SK-N-MC (cell line): Measurements from ENCODE around the gene KBTBD13.

Experiments
- DNase-seq: peaks from one replicate; pipeline ENCODE4 v3.0.0-alpha.2; 2011; ENCODE audit warnings: low read depth, low spot score
- H3K27ac ChIP-seq: fragments of 200-600 bp; sonication (generic); 2 replicates; pipeline ENCODE4 v1.5.1; 2016; ENCODE audit warnings: mixed run types
- H3K36me3 ChIP-seq: fragments of 200-600 bp; sonication (generic); 2 replicates; pipeline ENCODE4 v1.6.1; 2017; ENCODE audit warnings: antibody characterized with exemption, low read length, mixed read lengths; ENCODE audit not compliant: insufficient read depth
- H3K4me3 ChIP-seq: fragments of 200-600 bp; sonication (generic); 2 replicates; pipeline ENCODE4 v1.5.1; 2016
- H3K9ac ChIP-seq: fragments of 200-600 bp; sonication (generic); 2 replicates; pipeline ENCODE4 v1.8.0; 2017; ENCODE audit warnings: mixed run types, mixed read lengths; ENCODE audit not compliant: insufficient read length
- H3K9me3 ChIP-seq: fragments of 200-600 bp; sonication (generic); 2 replicates; pipeline ENCODE4 v1.6.1; 2017; ENCODE audit warnings: low read depth, mild to moderate bottlenecking, antibody characterized with exemption, low read length, moderate library complexity, mixed read lengths
- EZH2 ChIP-seq: fragments of 200-600 bp; sonication (generic); IDR thresholded peaks from one replicate; pipeline ENCODE4 v1.6.1; 2017; ENCODE audit warnings: antibody characterized with exemption
- FOXP2 ChIP-seq: optimal IDR thresholded peaks from 2 replicates; pipeline ENCODE3; 2011; ENCODE audit warnings: mild to moderate bottlenecking, moderate library complexity; ENCODE audit not compliant: insufficient read depth; ENCODE audit errors: extremely low read length, control extremely low read depth
- POLR2AphosphoS5 ChIP-seq: IDR thresholded peaks from 2 replicates; pipeline ENCODE4 v1.6.1; 2012; ENCODE audit warnings: mild to moderate bottlenecking, low read depth, low read length, borderline replicate concordance

Gene KBTBD13

DNA sequence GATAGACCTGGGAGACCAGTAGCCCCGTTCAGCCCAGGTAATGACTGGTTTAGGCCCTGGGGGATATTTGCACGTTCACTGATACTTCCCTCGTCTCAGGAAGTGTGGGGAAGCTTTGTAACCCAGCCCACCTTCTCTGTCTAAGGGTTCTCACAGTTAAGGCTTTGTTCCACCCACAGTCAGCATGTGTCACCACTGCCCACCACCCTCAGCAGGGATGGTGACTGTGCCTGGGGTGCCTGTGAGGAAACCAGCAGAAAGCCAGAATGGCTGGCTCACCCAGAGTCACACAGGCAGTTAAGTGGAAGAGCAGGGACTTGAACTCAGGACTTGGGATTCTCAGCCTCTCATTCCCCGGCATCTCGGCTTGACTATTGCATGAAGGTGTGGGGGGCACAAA, 5.2 kb downstream of the KBTBD13 start:
- Histone ChIP-seq H3K9ac (no peak overlapping the region), H3K4me3 (no peak overlapping the region), H3K27ac (no peak overlapping the region), H3K36me3 (no peaks in the 10 kb centered on the region), H3K9me3 (no peaks in the 10 kb centered on the region)
- no peak for DNase-seq
- TF ChIP-seq FOXP2 (no peak), POLR2AphosphoS5 (no peak), EZH2 (no peak)

- Histone ChIP-seq H3K27ac (no peak overlapping the region), H3K36me3 (no peaks in the 10 kb centered on the region), H3K9me3 (no peaks in the 10 kb centered on the region), H3K4me3 (no peak overlapping the region), H3K9ac (no peak overlapping the region)
- DNase-seq, result no peak
- TF ChIP-seq POLR2AphosphoS5 (no peak), EZH2 (no peak), FOXP2 (no peak)
Observed at GRCh38 chr15:65082303-65082953, 5.9 kb downstream of the KBTBD13 start.

- no peak overlapping the region for H3K9ac ChIP-seq
- H3K9me3 ChIP-seq, result no peaks in the 10 kb centered on the region
- DNase-seq, result no peak
- H3K27ac ChIP-seq, result no peak overlapping the region
- H3K4me3 ChIP-seq, result no peak overlapping the region
- TF ChIP-seq EZH2, result no peak
- no peak for TF ChIP-seq FOXP2
- TF ChIP-seq POLR2AphosphoS5, result no peak
- H3K36me3 ChIP-seq, result no peaks in the 10 kb centered on the region
Observed at GRCh38 chr15:65083262-65083701, 6.7 kb downstream of the KBTBD13 start.

DNA sequence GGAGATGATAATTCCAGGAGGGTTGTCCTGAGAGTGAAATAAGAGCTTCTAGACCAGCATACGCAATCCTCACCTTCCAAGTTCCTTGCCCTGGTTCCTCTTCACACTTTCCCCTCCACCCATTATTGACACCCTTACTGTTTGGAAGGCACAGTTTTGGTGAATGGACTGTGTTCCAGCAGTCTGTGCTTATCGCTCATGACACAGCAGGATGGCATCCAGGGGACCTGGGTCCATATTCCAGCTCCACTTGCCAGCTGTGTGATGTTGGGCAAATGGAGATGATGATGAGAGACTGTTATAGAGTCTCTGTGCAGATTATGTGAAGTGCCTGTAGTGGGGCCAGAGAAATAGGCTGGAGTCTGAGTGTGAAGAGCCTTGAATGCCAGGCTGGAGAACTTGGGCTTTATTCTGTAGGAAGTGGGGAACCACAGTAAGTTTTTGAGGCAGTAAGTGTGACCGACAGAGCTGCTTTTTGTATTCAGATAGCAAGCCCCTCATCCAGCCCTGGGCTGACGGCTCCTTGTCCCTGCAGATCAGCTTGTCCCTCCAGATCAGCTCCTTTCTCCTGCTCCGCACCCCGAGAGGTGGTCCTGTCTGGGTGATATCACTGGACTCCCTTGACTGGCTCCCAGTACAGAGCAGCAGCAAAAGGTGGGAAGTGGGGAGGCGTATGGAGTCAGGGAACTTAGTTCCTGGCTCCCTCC, 8.1 kb downstream of the KBTBD13 start:
- no peak overlapping the region for H3K4me3 ChIP-seq
- H3K9ac ChIP-seq, result no peak overlapping the region
- no peak overlapping the region for H3K27ac ChIP-seq
- H3K9me3 ChIP-seq, result no peaks in the 10 kb centered on the region
- TF ChIP-seq POLR2AphosphoS5 (no peak), EZH2 (no peak), FOXP2 (no peak)
- no peak for DNase-seq
- no peaks in the 10 kb centered on the region for H3K36me3 ChIP-seq

DNA sequence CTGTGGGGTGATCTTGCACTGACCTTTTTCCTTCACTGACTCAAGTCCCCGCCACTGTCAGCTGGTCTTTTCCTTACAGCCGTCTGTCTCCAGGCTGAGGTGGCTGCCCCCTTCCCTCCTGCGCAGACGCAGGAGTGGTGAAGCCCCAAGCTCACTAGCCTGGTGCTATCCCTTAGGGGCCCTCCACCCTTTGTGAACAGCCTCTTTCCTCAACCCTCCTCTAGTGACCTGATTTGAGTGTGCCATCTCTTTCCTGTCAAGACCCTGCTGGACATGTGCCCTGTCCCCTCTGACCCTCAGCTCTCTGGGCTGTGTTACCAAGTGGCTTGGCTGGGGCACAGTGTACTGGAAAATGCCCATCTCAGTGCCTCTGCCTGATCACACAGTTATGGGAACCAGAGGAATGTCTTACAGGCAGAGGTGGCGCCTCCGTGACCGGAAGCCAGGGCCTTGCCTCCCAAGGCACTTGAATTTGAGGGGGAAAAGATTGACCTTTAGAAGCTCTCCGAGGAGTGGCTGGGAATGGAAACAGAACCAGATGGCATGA, 8.7 kb downstream of the KBTBD13 start:
- Histone ChIP-seq H3K27ac (no peak overlapping the region), H3K36me3 (no peaks in the 10 kb centered on the region), H3K9ac (no peak overlapping the region), H3K9me3 (no peaks in the 10 kb centered on the region), H3K4me3 (no peak overlapping the region)
- DNase-seq, result no peak
- no peak for TF ChIP-seq FOXP2

DNA sequence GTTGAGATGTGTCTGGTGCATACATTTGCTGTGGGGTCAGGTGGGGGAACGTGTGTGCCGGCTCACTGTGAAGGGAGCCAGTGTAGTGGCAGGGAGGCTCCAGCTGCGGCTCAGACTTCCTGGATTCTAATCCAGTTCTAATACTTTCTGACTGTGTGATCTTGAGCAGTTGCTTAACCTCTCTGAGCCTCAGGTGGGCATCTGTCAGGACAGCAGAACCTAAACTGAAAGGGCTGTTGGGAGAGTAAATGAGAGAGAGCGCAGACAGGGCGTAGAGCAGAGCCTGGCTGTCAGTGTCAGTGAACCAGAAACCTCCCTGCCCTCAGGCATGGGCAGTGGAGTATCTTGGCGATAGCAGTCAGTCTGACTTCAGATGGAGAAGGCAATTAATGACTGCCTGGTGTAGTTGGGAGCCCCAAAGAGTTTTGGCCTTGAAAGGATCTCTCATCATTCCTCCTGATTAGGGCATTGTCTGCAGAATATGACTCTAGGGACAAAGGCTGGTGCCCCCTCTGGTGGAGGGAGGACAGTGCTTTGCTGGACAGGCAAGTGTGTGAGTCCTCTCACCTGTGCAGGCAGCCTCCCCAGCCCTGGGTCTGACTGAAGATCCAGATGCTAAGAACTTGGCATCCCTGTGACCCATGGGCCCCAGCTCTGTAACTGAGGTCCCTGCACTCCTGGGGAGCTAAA, 9.6 kb downstream of the KBTBD13 start:
- DNase-seq, result no peak
- TF ChIP-seq POLR2AphosphoS5 (no peak), FOXP2 (no peak), EZH2 (no peak)
- no peak overlapping the region for H3K27ac ChIP-seq
- no peaks in the 10 kb centered on the region for H3K9me3 ChIP-seq
- H3K9ac ChIP-seq, result no peak overlapping the region
- no peaks in the 10 kb centered on the region for H3K36me3 ChIP-seq
- H3K4me3 ChIP-seq, result no peak overlapping the region

DNA sequence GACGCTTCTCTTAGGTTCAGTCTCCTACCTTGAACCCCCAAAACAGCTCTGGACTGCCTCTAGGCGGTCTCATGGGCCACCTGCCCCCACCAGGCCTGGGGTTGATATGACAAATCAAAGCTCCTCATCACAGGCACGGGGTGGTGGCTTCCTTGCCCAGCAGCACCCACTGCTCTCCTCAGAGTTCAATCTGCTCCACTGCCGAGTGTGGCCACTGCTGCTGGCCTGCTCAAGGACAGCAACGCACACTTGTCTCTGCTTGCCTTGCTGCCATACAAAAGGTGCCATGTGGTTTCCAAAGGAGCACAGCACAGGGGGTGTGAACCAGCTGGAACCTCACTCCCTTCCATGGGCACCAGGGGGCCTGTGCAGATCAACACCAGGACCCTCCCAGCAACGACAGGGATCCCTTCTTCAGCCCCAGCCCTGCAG, 10.2 kb downstream of the KBTBD13 start:
- no peak overlapping the region for H3K9ac ChIP-seq
- TF ChIP-seq FOXP2, result no peak
- TF ChIP-seq POLR2AphosphoS5, result no peak
- TF ChIP-seq EZH2, result no peak
- H3K4me3 ChIP-seq, result no peak overlapping the region
- H3K27ac ChIP-seq, result no peak overlapping the region
- H3K9me3 ChIP-seq, result no peaks in the 10 kb centered on the region
- DNase-seq, result no peak
- H3K36me3 ChIP-seq, result no peaks in the 10 kb centered on the region

DNA sequence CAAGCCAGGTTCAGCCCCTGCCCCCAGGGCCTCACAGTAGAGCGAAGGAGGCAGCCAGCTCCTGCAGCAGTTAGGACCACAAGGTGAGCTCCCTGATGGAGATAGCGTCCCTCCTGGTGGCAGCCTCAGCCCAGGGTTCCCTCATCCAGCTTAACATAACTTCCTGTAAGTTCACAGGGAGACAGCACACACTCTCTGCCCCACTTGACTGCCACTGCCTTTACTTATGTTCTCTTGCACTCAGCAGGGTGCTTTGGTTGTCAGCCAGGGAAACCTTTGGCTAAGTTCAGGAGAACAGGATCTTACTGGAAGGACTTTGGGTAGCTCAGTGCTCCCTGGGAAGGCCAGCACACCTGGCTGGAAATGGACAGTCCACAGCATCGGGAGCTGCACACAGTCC, 10.9 kb downstream of the KBTBD13 start:
- no peak overlapping the region for H3K9ac ChIP-seq
- DNase-seq, result no peak
- H3K4me3 ChIP-seq, result no peak overlapping the region

More for the DNA sequence above, 10.9 kb downstream of the KBTBD13 start:
- TF ChIP-seq FOXP2, result no peak
- TF ChIP-seq POLR2AphosphoS5, result no peak
- no peak for TF ChIP-seq EZH2
- Histone ChIP-seq H3K9me3 (no peaks in the 10 kb centered on the region), H3K27ac (no peak overlapping the region), H3K36me3 (no peaks in the 10 kb centered on the region)
